ENCODE data around the gene KIAA0513. TPM values are rescaled to one million over a fixed set of nuclear protein-coding genes. Genes with fewer than 3 reads are reported as not detected.

KIAA0513 gene
- total RNA-seq, 1 experiment from 2014 or later: 7.8 TPM

GRCh38 chr16:85094812-85095211, 67.2 kb downstream of the KIAA0513 start (continued):
- no peak for TF ChIP-seq E2F4 (CRISPR knock-in tag; IDR thresholded peaks at IDR 0.05; ENCODE audit: borderline replicate concordance, low read depth)

- Mint-ChIP-seq H3K4me1 (peaks cover 7% of the 10 kb centered on the region; the same call in 1 of the 2 replicates), H3K27me3 (ENCODE audit: low read depth) (no peaks in the 10 kb centered on the region; the same call in 1 of the 2 replicates), H3K4me3 (no peak overlapping the region), H3K9me3 (no peaks in the 10 kb centered on the region), H3K27ac (no peak overlapping the region), H3K36me3 (no peaks in the 10 kb centered on the region)
- ATAC-seq (no peak), DNase-seq (ENCODE audit: low spot score) (no peak)
- TF ChIP-seq ARID4B (CRISPR knock-in tag; IDR thresholded peaks at IDR 0.05; ENCODE audit: borderline replicate concordance) (no peak), GABPB1 (CRISPR knock-in tag; IDR thresholded peaks at IDR 0.05) (no peak), ZBTB21 (CRISPR knock-in tag; IDR thresholded peaks at IDR 0.05; ENCODE audit: borderline replicate concordance) (no peak), ATF3 (CRISPR knock-in tag; conservative IDR thresholded peaks at IDR 0.05) (no peak), IRF2 (CRISPR knock-in tag; IDR thresholded peaks at IDR 0.05; ENCODE audit: borderline replicate concordance, low read depth) (no peak), MAX (CRISPR knock-in tag; IDR thresholded peaks at IDR 0.05) (no peak), GTF2I (CRISPR knock-in tag; conservative IDR thresholded peaks at IDR 0.05) (no peak), GRHL2 (CRISPR knock-in tag; IDR thresholded peaks at IDR 0.05; ENCODE audit: insufficient replicate concordance, severe bottlenecking) (no peak), NFYB (CRISPR knock-in tag; conservative IDR thresholded peaks at IDR 0.05; ENCODE audit: low read depth) (no peak), ERG (CRISPR knock-in tag; IDR thresholded peaks at IDR 0.05) (no peak), MXD4 (CRISPR knock-in tag; IDR thresholded peaks at IDR 0.05; ENCODE audit: borderline replicate concordance) (no peak), TEAD1 (CRISPR knock-in tag; IDR thresholded peaks at IDR 0.05) (no peak), FOXP1 (CRISPR knock-in tag; IDR thresholded peaks at IDR 0.05; ENCODE audit: borderline replicate concordance) (no peak), CREB1 (CRISPR knock-in tag; IDR thresholded peaks at IDR 0.05) (no peak), TEAD4 (CRISPR knock-in tag; IDR thresholded peaks at IDR 0.05) (no peak), PRRX2 (CRISPR knock-in tag; IDR thresholded peaks at IDR 0.05) (no peak), SOX15 (CRISPR knock-in tag; IDR thresholded peaks at IDR 0.05) (no peak), ZBTB43 (CRISPR knock-in tag; IDR thresholded peaks at IDR 0.05) (no peak), CBFB (CRISPR knock-in tag; IDR thresholded peaks at IDR 0.05; ENCODE audit: low read depth) (no peak)
- CTCF ChIA-PET: interaction anchor here (0.7 to 3.0 kb wide), 4 partner anchors 11 to 75 kb away, joined by 3 to 31 read pairs (median 6); no protein-coding TSS in a partner anchor
- POLR2A ChIA-PET: interaction anchor here (0.5 kb wide), 1 partner anchor 111 kb away, joined by 3 read pairs; no protein-coding TSS in a partner anchor
These were observed 69.3 kb downstream of the KIAA0513 start for GRCh38 chr16:85096921-85097320.

Measured in WTC11 (cell line).